ENCODE data around the gene ISY1.
"Not testable (repeated sequence)": the region's sequence is repeated elsewhere in the genome, so short reads cannot be mapped to it uniquely, and the experiment has no call there.

The ISY1 gene

GRCh38 chr3:129160891-129161859 is at the start of gene ISY1:
ISY1 (minus strand) TSS chr3:129161063; CDS start chr3:129160975, 88 bp downstream.
- DNase-seq: peak; percentile 58 to 76 (median 69)

- no peak for DNase-seq
Observed at GRCh38 chr3:129207479-129207878, 46.6 kb upstream of the ISY1 start.

- DNase-seq: no peak
Observed at GRCh38 chr3:129205109-129205832, 44.4 kb upstream of the ISY1 start.

- no peak for DNase-seq
Observed at GRCh38 chr3:129204473-129204872, 43.6 kb upstream of the ISY1 start.

GRCh38 chr3:129199366-129199765 is 38.5 kb upstream of the ISY1 start:
- DNase-seq: no peak

GRCh38 chr3:129197321-129197720 is 36.5 kb upstream of the ISY1 start:
- DNase-seq: no peak

GRCh38 chr3:129196601-129197000 is 35.7 kb upstream of the ISY1 start:
- no peak for DNase-seq

- DNase-seq: no peak
Observed at GRCh38 chr3:129195731-129196256, 34.9 kb upstream of the ISY1 start.

GRCh38 chr3:129189793-129190192 is 28.9 kb upstream of the ISY1 start:
- DNase-seq: not testable (repeated sequence)

- no peak for DNase-seq
Observed at GRCh38 chr3:129187857-129188256, 27.0 kb upstream of the ISY1 start.

GRCh38 chr3:129185783-129186182 is 24.9 kb upstream of the ISY1 start:
- DNase-seq: no peak

- not testable (repeated sequence) for DNase-seq
Observed at GRCh38 chr3:129184784-129185542, 24.1 kb upstream of the ISY1 start.

GRCh38 chr3:129184396-129184657 is 23.5 kb upstream of the ISY1 start:
- DNase-seq: no peak

GRCh38 chr3:129183569-129184395 is 22.9 kb upstream of the ISY1 start, which contains the start of gene CNBP:
CNBP (minus strand) TSS chr3:129183896; CDS start chr3:129171757, 12,139 bp downstream.
- DNase-seq: peak; percentile 77 to 91 (median 80)

GRCh38 chr3:129182390-129183185 is 21.7 kb upstream of the ISY1 start:
- DNase-seq: no peak

- no peak for DNase-seq
Observed at GRCh38 chr3:129181819-129182218, 21.0 kb upstream of the ISY1 start.

- no peak for DNase-seq
Observed at GRCh38 chr3:129180461-129180860, 19.6 kb upstream of the ISY1 start.

- no peak for DNase-seq
Observed at GRCh38 chr3:129176051-129176450, 15.2 kb upstream of the ISY1 start.

- DNase-seq: no peak
Observed at GRCh38 chr3:129173725-129174124, 12.9 kb upstream of the ISY1 start.

- DNase-seq: no peak
Observed at GRCh38 chr3:129173206-129173605, 12.3 kb upstream of the ISY1 start.
